GM23338 (cell line): Measurements from ENCODE around the gene SREK1. TPM values are rescaled to one million over a fixed set of nuclear protein-coding genes. Genes with fewer than 3 reads are reported as not detected.

ENCODE experiments used
- ATAC-seq: fragments of 200-7000 bp; cut with Tn5 transposase; 3 replicates; pipeline ENCODE4 v1.9.1; 2020
- DNase-seq: peaks from one replicate; pipeline ENCODE4 v3.0.0-alpha.2; 2015; ENCODE audit warnings: low spot score
- H2AFZ ChIP-seq: fragments of 200-600 bp; sonication (generic); 2 replicates; pipeline ENCODE4 v1.8.0; 2016; ENCODE audit warnings: antibody characterized with exemption, mild to moderate bottlenecking, moderate library complexity
- H3F3A ChIP-seq: fragments of 200-600 bp; sonication (generic); replicated peaks from 2 replicates; pipeline ENCODE4 v1.8.0; 2017; ENCODE audit warnings: antibody characterized with exemption, mixed run types, low read depth
- H3K27ac ChIP-seq: fragments of 200-600 bp; sonication (generic); 2 replicates; pipeline ENCODE4 v1.6.1; 2016; ENCODE audit warnings: low read depth
- H3K27me3 ChIP-seq: fragments of 200-600 bp; sonication (generic); 2 replicates; pipeline ENCODE4 v1.8.0; 2016; ENCODE audit warnings: mild to moderate bottlenecking, mixed run types, moderate library complexity; ENCODE audit not compliant: insufficient read depth
- H3K36me3 ChIP-seq: fragments of 200-600 bp; sonication (generic); 2 replicates; pipeline ENCODE4 v1.8.0; 2016; ENCODE audit warnings: mild to moderate bottlenecking; ENCODE audit not compliant: insufficient read depth
- H3K4me1 ChIP-seq: fragments of 200-600 bp; sonication (generic); 2 replicates; pipeline ENCODE4 v1.8.0; 2016; ENCODE audit warnings: mild to moderate bottlenecking, moderate library complexity; ENCODE audit not compliant: insufficient read depth
- H3K4me2 ChIP-seq: fragments of 200-600 bp; sonication (generic); 2 replicates; pipeline ENCODE4 v1.7.1; 2017; ENCODE audit warnings: mixed run types
- H3K4me3 ChIP-seq: fragments of 200-600 bp; sonication (generic); 2 replicates; pipeline ENCODE4 v1.6.1; 2016; ENCODE audit warnings: mixed run types
- H3K79me2 ChIP-seq: fragments of 200-600 bp; sonication (generic); replicated peaks from 2 replicates; pipeline ENCODE4 v1.8.0; 2017; ENCODE audit warnings: mild to moderate bottlenecking; ENCODE audit not compliant: insufficient read depth
- H3K9me2 ChIP-seq: fragments of 200-600 bp; sonication (generic); 2 replicates; pipeline ENCODE4 v1.8.0; 2017; ENCODE audit not compliant: insufficient read depth
- H4K20me1 ChIP-seq: fragments of 200-600 bp; sonication (generic); replicated peaks from 2 replicates; pipeline ENCODE4 v1.8.0; 2017; ENCODE audit warnings: mild to moderate bottlenecking; ENCODE audit not compliant: insufficient read depth
- H3K27ac Mint-ChIP-seq: 2 replicates; pipeline ENCODE4 v1.8.0; 2020; ENCODE audit warnings: inconsistent platforms, mild to moderate bottlenecking, moderate library complexity, mixed read lengths
- H3K27me3 Mint-ChIP-seq: 3 replicates; pipeline ENCODE4 v1.8.0; 2022; ENCODE audit warnings: low read depth, mild to moderate bottlenecking, moderate library complexity, mixed read lengths, inconsistent platforms; ENCODE audit not compliant: insufficient read depth, poor library complexity
- H3K36me3 Mint-ChIP-seq: 3 replicates; pipeline ENCODE4 v1.8.0; 2021; ENCODE audit warnings: low read depth, mild to moderate bottlenecking, inconsistent platforms, moderate library complexity, mixed read lengths
- H3K4me1 Mint-ChIP-seq: 3 replicates; pipeline ENCODE4 v1.8.0; 2020; ENCODE audit warnings: mild to moderate bottlenecking, inconsistent platforms, mixed read lengths
- H3K4me3 Mint-ChIP-seq: 3 replicates; pipeline ENCODE4 v1.8.0; 2021; ENCODE audit warnings: moderate library complexity, mild to moderate bottlenecking, inconsistent platforms, mixed read lengths
- H3K9me3 Mint-ChIP-seq: 3 replicates; pipeline ENCODE4 v1.8.0; 2020; ENCODE audit warnings: moderate library complexity, mild to moderate bottlenecking, inconsistent platforms, mixed read lengths
- CREB1 ChIP-seq: fragments of 250-450 bp; sonication (Bioruptor Pico); IDR thresholded peaks from 2 replicates; pipeline ENCODE4 v1.5.0; 2020; ENCODE audit warnings: low read depth, mild to moderate bottlenecking, moderate library complexity
- CTCF ChIP-seq, 2 experiments: fragments of 200-600 bp in 1 of 2; sonication (generic) in 1 of 2; conservative IDR thresholded peaks; 2 replicates each; pipeline versions ENCODE4 v1.5.1 to v1.6.1; 2016 to 2017; ENCODE audit warnings: antibody characterized with exemption in 2 of 2, low read depth in 2 of 2, mild to moderate bottlenecking in 2 of 2, moderate library complexity in 1 of 2
- ETS1 ChIP-seq: IDR thresholded peaks from 2 replicates; pipeline ENCODE4 v1.6.1; 2016; ENCODE audit warnings: antibody characterized with exemption
- EZH2phosphoT487 ChIP-seq: fragments of 200-600 bp; sonication (generic); IDR thresholded peaks from one replicate; pipeline ENCODE4 v1.8.1; 2018; ENCODE audit warnings: antibody characterized with exemption; ENCODE audit not compliant: unreplicated experiment
- JUNB ChIP-seq: IDR thresholded peaks from one replicate; pipeline ENCODE4 v1.6.1; 2016; ENCODE audit warnings: antibody characterized with exemption; ENCODE audit not compliant: unreplicated experiment
- POLR2AphosphoS5 ChIP-seq: IDR thresholded peaks from 2 replicates; pipeline ENCODE4 v1.6.1; 2016; ENCODE audit warnings: antibody characterized with exemption, low read depth
- REST ChIP-seq: IDR thresholded peaks from one replicate; pipeline ENCODE4 v1.6.1; 2018; ENCODE audit warnings: antibody characterized with exemption; ENCODE audit not compliant: unreplicated experiment
- STAT1 ChIP-seq: IDR thresholded peaks from one replicate; pipeline ENCODE4 v1.6.1; 2016; ENCODE audit warnings: antibody characterized with exemption; ENCODE audit not compliant: unreplicated experiment
- ZNF331 ChIP-seq: fragments of 250-450 bp; sonication (Bioruptor Pico); IDR thresholded peaks from 2 replicates; pipeline ENCODE4 v1.5.0; 2020; ENCODE audit warnings: low read depth, mild to moderate bottlenecking, moderate library complexity
- ZNF462 ChIP-seq: fragments of 250-450 bp; sonication (Bioruptor Pico); IDR thresholded peaks from 2 replicates; pipeline ENCODE4 v1.5.0; 2020; ENCODE audit warnings: mild to moderate bottlenecking, moderate library complexity
- polyA plus RNA-seq: library from polyadenylated mRNA; unstranded; fragments of >200 nt; fragmentation: Nextera tagmentation; extraction: Ambion mirVana; gene quantifications from 2 replicates; pipeline ENCODE4 v1.2.1, GENCODE V29; 2016
- total RNA-seq: library from RNA; depleted of rRNA; stranded (reverse); fragments of >200 nt; shearing (Covaris generic); gene quantifications from 2 replicates; pipeline ENCODE4 v1.2.3, GENCODE V29; 2014

Gene SREK1
- total and polyA plus RNA-seq, 2 experiments from 2014 or later: 64.3 to 66.4 TPM

GRCh38 chr5:66213533-66213932, 69.4 kb downstream of the SREK1 start:
- H3K9me2 ChIP-seq: no peaks in the 10 kb centered on the region
- no peaks in the 10 kb centered on the region for H3K79me2 ChIP-seq
- H3K27me3 Mint-ChIP-seq: no peaks in the 10 kb centered on the region
- H3K4me3 ChIP-seq: no peak overlapping the region
- H3K4me3 Mint-ChIP-seq: no peak overlapping the region
- no peaks in the 10 kb centered on the region for H3K4me1 ChIP-seq
- no peak overlapping the region; the same call in 1 of the 2 replicates for H2AFZ ChIP-seq
- H3K36me3 ChIP-seq: no peaks in the 10 kb centered on the region
- TF ChIP-seq CREB1 (CRISPR knock-in tag) (no peak), CTCF (conservative IDR thresholded peaks at IDR 0.05; ENCODE audit: low read depth in 2 of 2) (peak in 1 of 2 experiments; percentile 29; a peak in 1 of 4 replicates)
- H3K4me1 Mint-ChIP-seq: peaks cover 3% of the 10 kb centered on the region
- H3F3A ChIP-seq: no peaks in the 10 kb centered on the region
- H3K27me3 ChIP-seq: no peaks in the 10 kb centered on the region
- H3K4me2 ChIP-seq: no peak overlapping the region
- no peak overlapping the region for H3K27ac ChIP-seq
- no peak overlapping the region for H3K27ac Mint-ChIP-seq
- ATAC-seq: no peak
- H3K9me3 Mint-ChIP-seq: no peaks in the 10 kb centered on the region
- no peaks in the 10 kb centered on the region for H4K20me1 ChIP-seq
- no peak for DNase-seq
- H3K36me3 Mint-ChIP-seq: no peaks in the 10 kb centered on the region

GRCh38 chr5:66222455-66222854, 78.4 kb downstream of the SREK1 start:
- Histone ChIP-seq H3K4me2 (no peak overlapping the region), H3F3A (no peaks in the 10 kb centered on the region), H2AFZ (peak overlapping the region; percentile 90), H3K4me3 (no peak overlapping the region), H3K4me1 (no peaks in the 10 kb centered on the region), H4K20me1 (no peaks in the 10 kb centered on the region), H3K27ac (no peak overlapping the region), H3K27me3 (no peaks in the 10 kb centered on the region), H3K9me2 (0 out of 2 replicates have a peak, but pooled peaks cover 3% of the 10 kb centered on the region), H3K79me2 (no peaks in the 10 kb centered on the region), H3K36me3 (no peaks in the 10 kb centered on the region)
- Mint-ChIP-seq H3K4me3 (no peak overlapping the region), H3K9me3 (no peaks in the 10 kb centered on the region; the same call in 2 of the 3 replicates), H3K36me3 (no peaks in the 10 kb centered on the region), H3K27me3 (peaks cover 3% of the 10 kb centered on the region), H3K27ac (no peak overlapping the region), H3K4me1 (no peaks in the 10 kb centered on the region)
- ATAC-seq (peak; percentile 73), DNase-seq (no peak)
- TF ChIP-seq EZH2phosphoT487: no peak
- TF ChIP-seq POLR2AphosphoS5: no peak
- no peak for TF ChIP-seq ZNF462
- no peak for TF ChIP-seq ETS1
- TF ChIP-seq REST: no peak
- TF ChIP-seq ZNF331 (CRISPR knock-in tag): no peak
- no peak for TF ChIP-seq STAT1
- no peak for TF ChIP-seq JUNB
